Neuronal stem cell (in vitro differentiated cells): ENCODE measurements around the gene CARMIL1.

ENCODE experiments used
- DNase-seq: peaks from one replicate; pipeline ENCODE4 v3.0.0-alpha.2; 2013; ENCODE audit warnings: low spot score
- H2AFZ ChIP-seq: one replicate; pipeline ENCODE4 v1.6.1; 2013; ENCODE audit warnings: mild to moderate bottlenecking, low read length, inconsistent platforms
- H2AK5ac ChIP-seq: 2 replicates; pipeline ENCODE4 v1.6.1; 2013; ENCODE audit warnings: low read depth, mild to moderate bottlenecking, inconsistent platforms, low read length, moderate library complexity, mixed read lengths
- H2BK120ac ChIP-seq: 2 replicates; pipeline ENCODE4 v1.6.1; 2013; ENCODE audit warnings: low read depth, mild to moderate bottlenecking, inconsistent platforms, low read length, moderate library complexity, mixed read lengths
- H2BK12ac ChIP-seq: one replicate; pipeline ENCODE4 v1.6.1; 2013; ENCODE audit warnings: low read length, inconsistent platforms
- H2BK15ac ChIP-seq: 2 replicates; pipeline ENCODE4 v1.6.1; 2013; ENCODE audit warnings: mild to moderate bottlenecking, low read length, inconsistent platforms, mixed read lengths
- H2BK5ac ChIP-seq: one replicate; pipeline ENCODE4 v1.6.1; 2013; ENCODE audit warnings: inconsistent platforms, mild to moderate bottlenecking, low read length, moderate library complexity
- H3K14ac ChIP-seq: one replicate; pipeline ENCODE4 v1.6.1; 2013; ENCODE audit warnings: low read length, inconsistent platforms
- H3K18ac ChIP-seq: 2 replicates; pipeline ENCODE4 v1.6.1; 2013; ENCODE audit warnings: low read length, inconsistent platforms
- H3K23ac ChIP-seq: 2 replicates; pipeline ENCODE4 v1.6.1; 2013; ENCODE audit warnings: low read depth, mild to moderate bottlenecking, mixed read lengths, low read length, inconsistent platforms; ENCODE audit not compliant: poor library complexity
- H3K27ac ChIP-seq: replicated peaks from 3 replicates; pipeline ENCODE4 v1.5.1; 2013; ENCODE audit warnings: low read length, inconsistent platforms
- H3K27me3 ChIP-seq, 3 experiments: 2 replicates each; pipeline ENCODE4 v1.6.1; 2013; ENCODE audit warnings: low read length in 3 of 3, mild to moderate bottlenecking in 2 of 3, inconsistent platforms in 1 of 3, low read depth in 1 of 3, mixed read lengths in 1 of 3, moderate library complexity in 1 of 3; ENCODE audit not compliant: control insufficient read depth in 3 of 3, insufficient read depth in 3 of 3
- H3K36me3 ChIP-seq, 2 donors: replicated peaks in 1 of 2; 2 replicates each; pipeline ENCODE4 v1.6.1; 2013; ENCODE audit warnings: low read length in 2 of 2; ENCODE audit not compliant: control insufficient read depth in 2 of 2, insufficient read depth in 2 of 2
- H3K4ac ChIP-seq: 2 replicates; pipeline ENCODE4 v1.6.1; 2013; ENCODE audit warnings: inconsistent platforms, mild to moderate bottlenecking, low read length, moderate library complexity
- H3K4me1 ChIP-seq, 2 donors: 1 replicate in 1 of 2; 2 replicates in 1 of 2; pipeline ENCODE4 v1.6.1; 2013; ENCODE audit warnings: low read length in 2 of 2, low read depth in 1 of 2; ENCODE audit not compliant: control insufficient read depth in 2 of 2, insufficient read depth in 1 of 2
- H3K4me2 ChIP-seq: one replicate; pipeline ENCODE4 v1.6.1; 2013; ENCODE audit warnings: mild to moderate bottlenecking, low read length, inconsistent platforms; ENCODE audit not compliant: insufficient read depth, poor library complexity, severe bottlenecking
- H3K4me3 ChIP-seq, 2 donors: 2 replicates each; pipeline ENCODE4 v1.5.1; 2013; ENCODE audit warnings: low read length in 2 of 2, mild to moderate bottlenecking in 2 of 2, inconsistent platforms in 1 of 2, moderate library complexity in 1 of 2
- H3K79me1 ChIP-seq: one replicate; pipeline ENCODE4 v1.6.1; 2013; ENCODE audit warnings: low read depth, mild to moderate bottlenecking, inconsistent platforms, low read length, moderate library complexity
- H3K9ac ChIP-seq: one replicate; pipeline ENCODE4 v1.6.1; 2013; ENCODE audit warnings: mild to moderate bottlenecking, low read depth, low read length, inconsistent platforms; ENCODE audit not compliant: poor library complexity
- H3K9me3 ChIP-seq, 2 donors: replicated peaks in 1 of 2; 2 replicates each; pipeline versions ENCODE3 to v1.6.1; 2013; ENCODE audit warnings: low read length in 2 of 2, mild to moderate bottlenecking in 2 of 2, inconsistent platforms in 1 of 2, low read depth in 1 of 2, mixed read lengths in 1 of 2, moderate library complexity in 1 of 2; ENCODE audit not compliant: control insufficient read depth in 2 of 2, insufficient read depth in 1 of 2
- H4K8ac ChIP-seq: one replicate; pipeline ENCODE4 v1.6.1; 2013; ENCODE audit warnings: low read depth, mild to moderate bottlenecking, inconsistent platforms, low read length, moderate library complexity
- H4K91ac ChIP-seq: one replicate; pipeline ENCODE4 v1.6.1; 2013; ENCODE audit warnings: low read length, low read depth, mild to moderate bottlenecking, inconsistent platforms; ENCODE audit not compliant: poor library complexity
- WGBS, 2 donors: extraction: QIAGEN DNeasy Blood & Tissue Kit; methylation state at CpG; one replicate each; pipeline ENCODE4 v1.1.7; 2013; ENCODE audit warnings: missing lambda C conversion rate in 2 of 2, mixed read lengths in 1 of 2; ENCODE audit not compliant: insufficient read length in 2 of 2, insufficient replicate concordance in 1 of 2; ENCODE audit errors: extremely low coverage in 2 of 2; 5-methylcytosine and 5-hydroxymethylcytosine counted together

The CARMIL1 gene

GRCh38 chr6:25608558-25609174, 329.5 kb downstream of the CARMIL1 start:
- no peak overlapping the region for H2BK120ac ChIP-seq
- WGBS, 2 donors, result no CpG with 5 or more reads among the region's 5 CpGs

GRCh38 chr6:25612666-25613065, 333.5 kb downstream of the CARMIL1 start:
- no peak overlapping the region for H2AFZ ChIP-seq
- no peak overlapping the region for H4K91ac ChIP-seq
- H3K27ac ChIP-seq, result no peak overlapping the region
- no peak overlapping the region for H2AK5ac ChIP-seq
- H3K23ac ChIP-seq, result no peak overlapping the region
- no peaks in the 10 kb centered on the region for H3K9me3 ChIP-seq
- H3K27me3 ChIP-seq, result no peaks in the 10 kb centered on the region
- no peak overlapping the region for H3K14ac ChIP-seq
- H3K18ac ChIP-seq, result no peak overlapping the region
- H3K4me1 ChIP-seq, result no peaks in the 10 kb centered on the region
- no peak for DNase-seq
- H3K79me1 ChIP-seq, result no peaks in the 10 kb centered on the region
- no peak overlapping the region for H2BK120ac ChIP-seq
- no peak overlapping the region for H3K4me2 ChIP-seq
- H3K9ac ChIP-seq, result no peak overlapping the region
- H2BK12ac ChIP-seq, result no peak overlapping the region
- no CpG with 5 or more reads among the region's 3 CpGs for WGBS, 2 donors
- H3K4ac ChIP-seq, result no peak overlapping the region
- no peak overlapping the region for H2BK5ac ChIP-seq
- H4K8ac ChIP-seq, result no peak overlapping the region
- H3K36me3 ChIP-seq, result no peaks in the 10 kb centered on the region
- no peak overlapping the region for H2BK15ac ChIP-seq
- no peak overlapping the region for H3K4me3 ChIP-seq

More at GRCh38 chr6:25608558-25609174, 329.5 kb downstream of the CARMIL1 start:
- Histone ChIP-seq H4K8ac (no peak overlapping the region), H2AK5ac (no peak overlapping the region), H3K36me3 (no peaks in the 10 kb centered on the region), H2BK5ac (no peak overlapping the region), H3K9me3 (no peaks in the 10 kb centered on the region), H3K27me3 (no peaks in the 10 kb centered on the region), H4K91ac (no peak overlapping the region), H3K27ac (no peak overlapping the region), H3K4ac (no peak overlapping the region), H2AFZ (no peak overlapping the region), H2BK15ac (no peak overlapping the region), H2BK12ac (no peak overlapping the region), H3K14ac (no peak overlapping the region), H3K18ac (no peak overlapping the region), H3K4me1 (peaks cover 0 to 1% of the 10 kb centered on the region in 2 donors), H3K79me1 (no peaks in the 10 kb centered on the region), H3K4me3 (no peak overlapping the region), H3K4me2 (no peak overlapping the region), H3K9ac (no peak overlapping the region), H3K23ac (no peak overlapping the region)
- no peak for DNase-seq

DNA sequence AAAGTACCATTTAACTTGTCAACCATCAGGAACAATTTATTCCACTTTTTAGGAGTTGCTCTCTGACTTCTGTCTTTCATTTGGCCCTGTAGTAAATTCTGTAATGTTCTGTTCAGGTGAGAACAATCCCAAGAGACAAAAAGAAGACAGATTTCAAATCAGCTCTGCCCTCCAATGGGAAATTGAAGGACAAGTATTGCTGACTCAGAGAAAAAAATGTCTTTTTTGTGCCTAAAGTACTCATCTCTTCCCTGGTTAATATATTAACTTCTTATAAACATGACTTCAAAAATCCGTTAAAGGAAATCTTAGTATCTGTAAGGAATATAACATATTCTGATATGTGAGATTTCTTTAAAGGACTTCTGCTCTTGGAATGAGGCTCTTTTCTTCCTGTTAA, 334.2 kb downstream of the CARMIL1 start:
- Histone ChIP-seq H2AK5ac (no peak overlapping the region), H3K4ac (no peak overlapping the region), H3K36me3 (no peaks in the 10 kb centered on the region), H3K9me3 (no peaks in the 10 kb centered on the region), H4K8ac (no peak overlapping the region), H3K23ac (no peak overlapping the region), H2BK12ac (no peak overlapping the region), H2AFZ (no peak overlapping the region), H4K91ac (no peak overlapping the region), H3K4me3 (no peak overlapping the region), H3K14ac (no peak overlapping the region), H2BK5ac (no peak overlapping the region), H3K27me3 (no peaks in the 10 kb centered on the region), H3K27ac (no peak overlapping the region), H2BK15ac (no peak overlapping the region), H2BK120ac (no peak overlapping the region), H3K9ac (no peak overlapping the region), H3K4me1 (no peaks in the 10 kb centered on the region), H3K18ac (no peak overlapping the region), H3K79me1 (no peaks in the 10 kb centered on the region), H3K4me2 (no peak overlapping the region)
- WGBS, 2 donors, result no CpG with 5 or more reads among the region's 1 CpG
- no peak for DNase-seq

DNA sequence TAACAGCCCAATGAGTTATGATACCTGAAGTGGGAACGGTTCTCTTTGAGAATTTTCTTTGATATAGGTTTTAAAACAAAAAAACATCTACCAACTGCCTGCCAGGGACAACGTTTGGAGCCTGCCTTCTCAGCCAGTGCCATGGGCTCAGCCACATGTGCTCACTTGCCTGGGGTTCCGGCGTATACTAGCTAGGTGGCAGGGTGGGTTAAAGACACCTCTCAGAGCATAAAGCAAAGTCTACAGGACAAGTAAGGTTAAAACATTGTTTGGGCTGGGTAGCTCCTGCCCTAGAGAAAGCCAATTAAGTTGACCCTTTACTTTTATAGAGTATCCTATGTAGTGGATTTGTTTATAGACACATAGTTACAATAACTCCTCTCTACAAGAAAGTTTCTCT, 334.9 kb downstream of the CARMIL1 start:
- H4K91ac ChIP-seq, result no peak overlapping the region
- H2AFZ ChIP-seq, result no peak overlapping the region
- H3K27me3 ChIP-seq, result no peaks in the 10 kb centered on the region
- no peak overlapping the region for H3K23ac ChIP-seq
- H3K18ac ChIP-seq, result no peak overlapping the region
- H2BK120ac ChIP-seq, result no peak overlapping the region
- no peaks in the 10 kb centered on the region for H3K36me3 ChIP-seq
- H3K4me1 ChIP-seq, result peaks cover 0 to 3% of the 10 kb centered on the region in 2 donors
- H2BK15ac ChIP-seq, result no peak overlapping the region
- no peak overlapping the region for H3K4ac ChIP-seq
- H4K8ac ChIP-seq, result no peak overlapping the region
- no peak for DNase-seq
- H3K9me3 ChIP-seq, result no peaks in the 10 kb centered on the region
- WGBS, 2 donors, result no CpG with 5 or more reads among the region's 4 CpGs
- H3K27ac ChIP-seq, result no peak overlapping the region
- H3K4me2 ChIP-seq, result no peak overlapping the region
- no peak overlapping the region for H3K4me3 ChIP-seq
- no peak overlapping the region for H2AK5ac ChIP-seq
- H3K79me1 ChIP-seq, result no peaks in the 10 kb centered on the region
- no peak overlapping the region for H2BK5ac ChIP-seq
- H3K14ac ChIP-seq, result no peak overlapping the region
- H2BK12ac ChIP-seq, result no peak overlapping the region
- no peak overlapping the region for H3K9ac ChIP-seq
